CD8-positive, alpha-beta memory T cell (primary cell): Measurements from ENCODE around the gene ZBTB16. TPM values are rescaled to one million over a fixed set of nuclear protein-coding genes. Genes with fewer than 3 reads are reported as not detected.

Experiments
- CTCF ChIA-PET: fragments of 350-600 bp; sonication (Branson Sonifier 250); formaldehyde crosslinking; loops from one replicate; lab custom pipeline; 2021; ENCODE audit warnings: antibody characterized with exemption; lab: Charles Lee
- POLR2A ChIA-PET: fragments of 350-600 bp; sonication (Branson Sonifier 250); formaldehyde crosslinking; loops from one replicate; lab custom pipeline; 2021; ENCODE audit warnings: antibody characterized with exemption; lab: Charles Lee
- DNase-seq, 5 donors: peaks; one replicate each; pipeline versions ENCODE4 v3.0.0 to v3.0.0-alpha.2; 2020 to 2022; ENCODE audit warnings: mixed read lengths in 1 of 5
- H3K27ac ChIP-seq: one replicate; pipeline ENCODE4 v1.7.0; 2013; ENCODE audit warnings: low read depth, mild to moderate bottlenecking, low read length, moderate library complexity
- H3K27me3 ChIP-seq: 2 replicates; pipeline ENCODE4 v1.7.0; 2013; ENCODE audit warnings: low read length, mild to moderate bottlenecking; ENCODE audit not compliant: insufficient read depth, poor library complexity, severe bottlenecking
- H3K36me3 ChIP-seq: 2 replicates; pipeline ENCODE4 v1.7.0; 2013; ENCODE audit warnings: mild to moderate bottlenecking, low read length, moderate library complexity; ENCODE audit not compliant: insufficient read depth
- H3K4me1 ChIP-seq: 2 replicates; pipeline ENCODE4 v1.7.0; 2013; ENCODE audit warnings: mild to moderate bottlenecking, low read length, moderate library complexity; ENCODE audit not compliant: insufficient read depth
- H3K4me3 ChIP-seq: 2 replicates; pipeline ENCODE4 v1.7.0; 2013; ENCODE audit warnings: mild to moderate bottlenecking, low read length
- H3K9me3 ChIP-seq: 2 replicates; pipeline ENCODE4 v1.7.0; 2013; ENCODE audit warnings: mild to moderate bottlenecking, low read length
- H3K27ac Mint-ChIP-seq, 8 donors: one replicate each; pipeline ENCODE4 v1.8.0; 2020 to 2021; ENCODE audit warnings: mixed read lengths in 8 of 8, mild to moderate bottlenecking in 6 of 8, inconsistent platforms in 3 of 8, moderate library complexity in 3 of 8
- H3K27me3 Mint-ChIP-seq, 2 donors: one replicate each; pipeline ENCODE4 v1.8.0; 2020 to 2021; ENCODE audit warnings: mixed read lengths in 2 of 2, mild to moderate bottlenecking in 1 of 2, moderate library complexity in 1 of 2
- H3K36me3 Mint-ChIP-seq, 3 donors: one replicate each; pipeline ENCODE4 v1.8.0; 2020 to 2021; ENCODE audit warnings: mixed read lengths in 3 of 3, inconsistent platforms in 1 of 3, mild to moderate bottlenecking in 1 of 3
- H3K4me1 Mint-ChIP-seq, 3 donors: one replicate each; pipeline ENCODE4 v1.8.0; 2020 to 2021; ENCODE audit warnings: mixed read lengths in 3 of 3, inconsistent platforms in 1 of 3, mild to moderate bottlenecking in 1 of 3
- H3K4me3 Mint-ChIP-seq, 7 donors: one replicate each; pipeline ENCODE4 v1.8.0; 2020 to 2021; ENCODE audit warnings: mixed read lengths in 7 of 7, mild to moderate bottlenecking in 6 of 7, moderate library complexity in 4 of 7, inconsistent platforms in 2 of 7
- H3K9me3 Mint-ChIP-seq, 5 donors: one replicate each; pipeline ENCODE4 v1.8.0; 2020 to 2022; ENCODE audit warnings: mixed read lengths in 5 of 5, mild to moderate bottlenecking in 3 of 5, moderate library complexity in 2 of 5, inconsistent platforms in 1 of 5
- polyA plus RNA-seq: library from polyadenylated mRNA; unstranded; fragments of 300-500 nt; fragmentation: Illumina TruSeq; gene quantifications from one replicate; pipeline ENCODE4 v1.2.3, GENCODE V29; 2021
- total RNA-seq, 2 experiments: library from RNA; stranded (reverse); gene quantifications; one replicate each; pipeline ENCODE4 v1.2.3, GENCODE V29; 2021

ZBTB16 gene
- total and polyA plus RNA-seq, 3 experiments from 2014 or later: 2.1 to 71.9 (median 2.2) TPM

GRCh38 chr11:114288136-114288535 is 228.6 kb downstream of the ZBTB16 start:
- Mint-ChIP-seq H3K9me3 (no peaks in the 10 kb centered on the region), H3K27me3 (peaks cover 2 to 7% of the 10 kb centered on the region in 2 donors), H3K4me3 (no peak overlapping the region), H3K36me3 (no peaks in the 10 kb centered on the region), H3K27ac (no peak overlapping the region), H3K4me1 (peaks cover 0 to 2% (median 0%) of the 10 kb centered on the region in 3 donors)
- Histone ChIP-seq H3K4me3 (no peak overlapping the region), H3K9me3 (no peaks in the 10 kb centered on the region), H3K27me3 (no peaks in the 10 kb centered on the region), H3K4me1 (no peaks in the 10 kb centered on the region), H3K27ac (no peak overlapping the region), H3K36me3 (no peaks in the 10 kb centered on the region)
- ChIA-PET POLR2A (no interaction called here), CTCF (no interaction called here)
- no peak for DNase-seq

GRCh38 chr11:114289779-114290178 is 230.3 kb downstream of the ZBTB16 start:
- no peak for DNase-seq
- H3K36me3 Mint-ChIP-seq: no peaks in the 10 kb centered on the region
- H3K27me3 Mint-ChIP-seq: peaks cover 4 to 7% of the 10 kb centered on the region in 2 donors
- H3K4me1 Mint-ChIP-seq: peaks cover 0 to 2% (median 0%) of the 10 kb centered on the region in 3 donors
- Histone ChIP-seq H3K27me3 (no peaks in the 10 kb centered on the region), H3K4me3 (no peak overlapping the region), H3K27ac (no peak overlapping the region), H3K9me3 (no peaks in the 10 kb centered on the region), H3K36me3 (no peaks in the 10 kb centered on the region), H3K4me1 (no peaks in the 10 kb centered on the region)
- POLR2A ChIA-PET: no interaction called here
- H3K9me3 Mint-ChIP-seq: no peaks in the 10 kb centered on the region
- no peak overlapping the region for H3K27ac Mint-ChIP-seq
- CTCF ChIA-PET: interaction anchor here (1.3 kb wide), 1 partner anchor 29 kb away, joined by 4 read pairs; no protein-coding TSS in a partner anchor
- no peak overlapping the region for H3K4me3 Mint-ChIP-seq

- Histone ChIP-seq H3K9me3 (no peaks in the 10 kb centered on the region), H3K36me3 (no peaks in the 10 kb centered on the region), H3K27me3 (no peaks in the 10 kb centered on the region), H3K27ac (no peak overlapping the region), H3K4me3 (no peak overlapping the region), H3K4me1 (no peaks in the 10 kb centered on the region)
- ChIA-PET CTCF (interaction anchor here (1.3 kb wide), 1 partner anchor 30 kb away, joined by 4 read pairs; no protein-coding TSS in a partner anchor), POLR2A (no interaction called here)
- Mint-ChIP-seq H3K36me3 (no peaks in the 10 kb centered on the region), H3K4me3 (no peak overlapping the region), H3K9me3 (no peaks in the 10 kb centered on the region), H3K4me1 (peaks cover 0 to 2% (median 0%) of the 10 kb centered on the region in 3 donors), H3K27me3 (peaks cover 7% of the 10 kb centered on the region in 2 donors), H3K27ac (no peak overlapping the region)
- DNase-seq: no peak
Measured at GRCh38 chr11:114290503-114291235, 231.2 kb downstream of the ZBTB16 start.

GRCh38 chr11:114291381-114291780 is 231.9 kb downstream of the ZBTB16 start:
- Mint-ChIP-seq H3K27me3 (peaks cover 7 to 13% of the 10 kb centered on the region in 2 donors), H3K4me3 (peak overlapping the region in 1 of 7 donors; percentile 48), H3K9me3 (no peaks in the 10 kb centered on the region), H3K36me3 (no peaks in the 10 kb centered on the region), H3K4me1 (peaks cover 0 to 2% (median 0%) of the 10 kb centered on the region in 3 donors), H3K27ac (peak overlapping the region in 1 of 8 donors; percentile 65)
- no peaks in the 10 kb centered on the region for H3K9me3 ChIP-seq
- ChIA-PET POLR2A (no interaction called here), CTCF (no interaction called here)
- no peak for DNase-seq
- no peak overlapping the region for H3K4me3 ChIP-seq
- H3K27ac ChIP-seq: no peak overlapping the region
- H3K4me1 ChIP-seq: no peaks in the 10 kb centered on the region
- H3K27me3 ChIP-seq: no peaks in the 10 kb centered on the region
- no peaks in the 10 kb centered on the region for H3K36me3 ChIP-seq

GRCh38 chr11:114291842-114292680 is 232.6 kb downstream of the ZBTB16 start:
- POLR2A ChIA-PET: no interaction called here
- no peak overlapping the region for H3K27ac Mint-ChIP-seq
- H3K27me3 Mint-ChIP-seq: peaks cover 7 to 14% of the 10 kb centered on the region in 2 donors
- H3K4me1 Mint-ChIP-seq: peaks cover 0 to 2% (median 0%) of the 10 kb centered on the region in 3 donors
- H3K4me1 ChIP-seq: no peaks in the 10 kb centered on the region
- no peak overlapping the region for H3K4me3 ChIP-seq
- CTCF ChIA-PET: no interaction called here
- DNase-seq: no peak
- H3K9me3 ChIP-seq: no peaks in the 10 kb centered on the region
- no peaks in the 10 kb centered on the region for H3K36me3 ChIP-seq
- H3K27ac ChIP-seq: no peak overlapping the region
- no peaks in the 10 kb centered on the region for H3K36me3 Mint-ChIP-seq
- H3K27me3 ChIP-seq: no peaks in the 10 kb centered on the region
- H3K4me3 Mint-ChIP-seq: peak overlapping the region in 1 of 7 donors; percentile 2
- H3K9me3 Mint-ChIP-seq: no peaks in the 10 kb centered on the region

- Histone ChIP-seq H3K4me1 (no peaks in the 10 kb centered on the region), H3K27me3 (no peaks in the 10 kb centered on the region), H3K9me3 (no peaks in the 10 kb centered on the region), H3K36me3 (no peaks in the 10 kb centered on the region), H3K4me3 (no peak overlapping the region), H3K27ac (no peak overlapping the region)
- no peak overlapping the region for H3K4me3 Mint-ChIP-seq
- ChIA-PET CTCF (no interaction called here), POLR2A (no interaction called here)
- DNase-seq: no peak
- peaks cover 0 to 4% (median 0%) of the 10 kb centered on the region in 3 donors for H3K36me3 Mint-ChIP-seq
- no peak overlapping the region for H3K27ac Mint-ChIP-seq
- H3K9me3 Mint-ChIP-seq: no peaks in the 10 kb centered on the region
- peaks cover 7 to 18% of the 10 kb centered on the region in 2 donors for H3K27me3 Mint-ChIP-seq
- H3K4me1 Mint-ChIP-seq: peaks cover 0 to 2% (median 0%) of the 10 kb centered on the region in 3 donors
Measured at GRCh38 chr11:114293201-114293711, 233.7 kb downstream of the ZBTB16 start.

GRCh38 chr11:114295676-114296604 is 236.4 kb downstream of the ZBTB16 start, which contains the start of gene NNMT:
TSS of gene NNMT (plus strand) at chr11:114296399. CDS start at chr11:114296557, 158 bp downstream.
- peaks cover 0 to 2% (median 0%) of the 10 kb centered on the region in 3 donors for H3K4me1 Mint-ChIP-seq
- H3K36me3 ChIP-seq: no peaks in the 10 kb centered on the region
- no peak within 1 kb of the TSS for H3K27ac Mint-ChIP-seq
- no peak within 1 kb of the TSS for H3K4me3 Mint-ChIP-seq
- ChIA-PET POLR2A (no interaction called here), CTCF (no interaction called here)
- H3K36me3 Mint-ChIP-seq: peaks cover 0 to 4% (median 1%) of the 10 kb centered on the region in 3 donors
- no peak within 1 kb of the TSS for H3K4me3 ChIP-seq
- DNase-seq: no peak
- H3K9me3 ChIP-seq: no peaks in the 10 kb centered on the region
- H3K27me3 ChIP-seq: no peaks in the 10 kb centered on the region
- H3K27ac ChIP-seq: peak within 1 kb of the TSS; percentile 46
- H3K9me3 Mint-ChIP-seq: peaks cover 0 to 9% (median 5%) of the 10 kb centered on the region in 5 donors
- H3K27me3 Mint-ChIP-seq: peaks cover 6 to 27% of the 10 kb centered on the region in 2 donors
- H3K4me1 ChIP-seq: no peaks in the 10 kb centered on the region
